ENCODE data around the gene MAU2.

Gene MAU2

GRCh38 chr19:19337120-19337519 is 16.5 kb downstream of the MAU2 start:
- Mint-ChIP-seq H3K9me3 (no peaks in the 10 kb centered on the region), H3K4me3 (no peak overlapping the region), H3K36me3 (ENCODE audit: low read depth) (peaks cover 29% of the 10 kb centered on the region), H3K27me3 (ENCODE audit: low read depth) (no peaks in the 10 kb centered on the region), H3K4me1 (peaks cover 7% of the 10 kb centered on the region), H3K27ac (no peak overlapping the region)
- TF ChIP-seq CTCF (IDR thresholded peaks at IDR 0.05; ENCODE audit: unreplicated experiment in 3 of 3), result no peak

GRCh38 chr19:19338082-19338481 is 17.5 kb downstream of the MAU2 start:
- Mint-ChIP-seq H3K27ac (no peak overlapping the region), H3K4me1 (peaks cover 7% of the 10 kb centered on the region), H3K9me3 (no peaks in the 10 kb centered on the region), H3K4me3 (no peak overlapping the region), H3K27me3 (ENCODE audit: low read depth) (no peaks in the 10 kb centered on the region), H3K36me3 (ENCODE audit: low read depth) (peaks cover 33% of the 10 kb centered on the region)
- TF ChIP-seq CTCF (IDR thresholded peaks at IDR 0.05; ENCODE audit: unreplicated experiment in 3 of 3), result no peak

- no peaks in the 10 kb centered on the region for H3K27me3 Mint-ChIP-seq (ENCODE audit: low read depth)
- H3K27ac Mint-ChIP-seq, result no peak overlapping the region
- no peaks in the 10 kb centered on the region for H3K9me3 Mint-ChIP-seq
- H3K36me3 Mint-ChIP-seq (ENCODE audit: low read depth), result peaks cover 32% of the 10 kb centered on the region
- no peak overlapping the region for H3K4me3 Mint-ChIP-seq
- H3K4me1 Mint-ChIP-seq, result no peaks in the 10 kb centered on the region
- TF ChIP-seq CTCF (IDR thresholded peaks at IDR 0.05; ENCODE audit: unreplicated experiment in 3 of 3), result no peak
These were observed 20.4 kb downstream of the MAU2 start for GRCh38 chr19:19341026-19341425.

GRCh38 chr19:19342086-19343015 is 21.7 kb downstream of the MAU2 start:
- Mint-ChIP-seq H3K36me3 (ENCODE audit: low read depth) (peaks cover 40% of the 10 kb centered on the region), H3K27me3 (ENCODE audit: low read depth) (no peaks in the 10 kb centered on the region), H3K27ac (no peak overlapping the region), H3K4me1 (no peaks in the 10 kb centered on the region), H3K9me3 (no peaks in the 10 kb centered on the region), H3K4me3 (no peak overlapping the region)
- peak; percentile 83 to 89 (median 85) for TF ChIP-seq CTCF (IDR thresholded peaks at IDR 0.05; ENCODE audit: unreplicated experiment in 3 of 3)

GRCh38 chr19:19343016-19343362 is 22.4 kb downstream of the MAU2 start:
- H3K9me3 Mint-ChIP-seq, result no peaks in the 10 kb centered on the region
- H3K4me3 Mint-ChIP-seq, result no peak overlapping the region
- H3K36me3 Mint-ChIP-seq (ENCODE audit: low read depth), result peaks cover 41% of the 10 kb centered on the region
- TF ChIP-seq CTCF (IDR thresholded peaks at IDR 0.05; ENCODE audit: unreplicated experiment in 3 of 3), result peak in 1 of 3 experiments; percentile 25
- H3K27me3 Mint-ChIP-seq (ENCODE audit: low read depth), result no peaks in the 10 kb centered on the region
- no peak overlapping the region for H3K27ac Mint-ChIP-seq
- no peaks in the 10 kb centered on the region for H3K4me1 Mint-ChIP-seq

- Mint-ChIP-seq H3K9me3 (no peaks in the 10 kb centered on the region), H3K4me1 (no peaks in the 10 kb centered on the region), H3K27ac (no peak overlapping the region), H3K4me3 (no peak overlapping the region), H3K36me3 (ENCODE audit: low read depth) (peaks cover 34% of the 10 kb centered on the region), H3K27me3 (ENCODE audit: low read depth) (no peaks in the 10 kb centered on the region)
- no peak for TF ChIP-seq CTCF (IDR thresholded peaks at IDR 0.05; ENCODE audit: unreplicated experiment in 3 of 3)
These were observed 23.1 kb downstream of the MAU2 start for GRCh38 chr19:19343762-19344161.
